Vagina (tissue), 2 donors: ENCODE data around the gene SIGLEC15. TPM values are rescaled to one million over a fixed set of nuclear protein-coding genes. Genes with fewer than 3 reads are reported as not detected.
"Not testable (repeated sequence)": the region's sequence is repeated elsewhere in the genome, so short reads cannot be mapped to it uniquely, and the experiment has no call there.

Experiments used
- DNase-seq, 2 donors: peaks; one replicate each; pipeline ENCODE4 v3.0.0-alpha.2; 2017; ENCODE audit errors: extremely low spot score in 2 of 2
- H3K27ac ChIP-seq: fragments of 200-600 bp; sonication (generic); one replicate; pipeline ENCODE4 v1.5.1; 2019
- H3K27me3 ChIP-seq: fragments of 200-600 bp; sonication (generic); one replicate; pipeline ENCODE4 v1.5.1; 2019
- H3K36me3 ChIP-seq, 2 donors: fragments of 200-600 bp; sonication (generic); one replicate each; pipeline ENCODE4 v1.5.1; 2017 to 2019
- H3K4me1 ChIP-seq: fragments of 200-600 bp; sonication (generic); one replicate; pipeline ENCODE4 v1.5.1; 2019
- H3K4me3 ChIP-seq, 2 donors: fragments of 200-600 bp; sonication (generic); 1 replicate in 1 of 2; 2 replicates in 1 of 2; pipeline ENCODE4 v1.5.1; 2016 to 2019
- H3K9me3 ChIP-seq: fragments of 200-600 bp; sonication (generic); one replicate; pipeline ENCODE4 v1.5.1; 2019
- CTCF ChIP-seq, 3 experiments: fragments of 450-650 bp in 2 of 3; fragments of 200-600 bp in 1 of 3; sonication (generic) in 1 of 3; IDR thresholded peaks; one replicate each; pipeline ENCODE4 v1.5.1; 2017 to 2019; ENCODE audit warnings: antibody characterized with exemption in 3 of 3, mild to moderate bottlenecking in 2 of 3, moderate library complexity in 2 of 3
- POLR2A ChIP-seq, 2 donors: fragments of 450-650 bp; IDR thresholded peaks; one replicate each; pipeline ENCODE4 v1.6.1; 2017; ENCODE audit warnings: antibody characterized with exemption in 2 of 2, mild to moderate bottlenecking in 2 of 2, moderate library complexity in 2 of 2
- POLR2AphosphoS5 ChIP-seq, 2 donors: sonication (generic); formaldehyde crosslinking; IDR thresholded peaks; one replicate each; pipeline ENCODE4 v1.9.0; 2017; ENCODE audit warnings: antibody characterized with exemption in 2 of 2, mild to moderate bottlenecking in 2 of 2, low read depth in 1 of 2; ENCODE audit not compliant: insufficient read depth in 1 of 2
- intact Hi-C: fragments of 100-400 bp; cut with DNase I; formaldehyde crosslinking; loops from one replicate; pipeline ENCODE4 v1.15.1; 2023
- total RNA-seq: library from RNA; depleted of rRNA; stranded (reverse); fragments of >200 nt; gene quantifications from one replicate; pipeline ENCODE4 v1.2.3, GENCODE V29; 2016

Gene SIGLEC15
- total RNA-seq, 1 donor from 2014 or later = not detected

GRCh38 chr18:45805551-45805950 is 19.9 kb upstream of the SIGLEC15 start:
- Histone ChIP-seq H3K4me1 (no peaks in the 10 kb centered on the region), H3K27ac (no peak overlapping the region), H3K4me3 (no peak overlapping the region), H3K27me3 (no peaks in the 10 kb centered on the region), H3K9me3 (peaks cover 8% of the 10 kb centered on the region), H3K36me3 (no peaks in the 10 kb centered on the region)
- TF ChIP-seq POLR2A (IDR thresholded peaks at IDR 0.05) (no peak), POLR2AphosphoS5 (IDR thresholded peaks at IDR 0.05; ENCODE audit: insufficient read depth in 1 of 2, low read depth in 1 of 2) (no peak), CTCF (IDR thresholded peaks at IDR 0.05) (no peak)
- no peak for DNase-seq
- intact Hi-C loops = no loop called here

GRCh38 chr18:45806226-45806625 is 19.2 kb upstream of the SIGLEC15 start:
- Histone ChIP-seq H3K9me3 (peaks cover 8% of the 10 kb centered on the region), H3K36me3 (no peaks in the 10 kb centered on the region), H3K4me1 (no peaks in the 10 kb centered on the region), H3K27ac (no peak overlapping the region), H3K4me3 (no peak overlapping the region), H3K27me3 (no peaks in the 10 kb centered on the region)
- intact Hi-C loops = no loop called here
- no peak for TF ChIP-seq CTCF (IDR thresholded peaks at IDR 0.05)
- no peak for TF ChIP-seq POLR2AphosphoS5 (IDR thresholded peaks at IDR 0.05; ENCODE audit: insufficient read depth in 1 of 2, low read depth in 1 of 2)
- no peak for TF ChIP-seq POLR2A (IDR thresholded peaks at IDR 0.05)
- DNase-seq = no peak

- H3K27me3 ChIP-seq, H3K4me3 ChIP-seq, H3K4me1 ChIP-seq, H3K36me3 ChIP-seq, intact Hi-C loops, H3K9me3 ChIP-seq, H3K27ac ChIP-seq, DNase-seq: not testable (repeated sequence)
Observed at GRCh38 chr18:45807144-45807543, 18.3 kb upstream of the SIGLEC15 start.

GRCh38 chr18:45814733-45815132 is 10.7 kb upstream of the SIGLEC15 start:
- H3K27ac ChIP-seq, H3K9me3 ChIP-seq, H3K27me3 ChIP-seq, intact Hi-C loops, DNase-seq, H3K36me3 ChIP-seq, H3K4me3 ChIP-seq, H3K4me1 ChIP-seq: not testable (repeated sequence)

- no peak overlapping the region for H3K27ac ChIP-seq
- no peak for TF ChIP-seq POLR2A (IDR thresholded peaks at IDR 0.05)
- no peak for TF ChIP-seq CTCF (IDR thresholded peaks at IDR 0.05)
- H3K4me1 ChIP-seq = no peaks in the 10 kb centered on the region
- no peaks in the 10 kb centered on the region for H3K36me3 ChIP-seq
- intact Hi-C loops = no loop called here
- no peaks in the 10 kb centered on the region for H3K27me3 ChIP-seq
- no peaks in the 10 kb centered on the region for H3K9me3 ChIP-seq
- no peak overlapping the region for H3K4me3 ChIP-seq
- no peak for DNase-seq
Observed at GRCh38 chr18:45817543-45817942, 7.9 kb upstream of the SIGLEC15 start.

GRCh38 chr18:45818765-45819164 is 6.7 kb upstream of the SIGLEC15 start:
- intact Hi-C loops, H3K4me3 ChIP-seq, H3K27ac ChIP-seq, H3K27me3 ChIP-seq, DNase-seq, H3K36me3 ChIP-seq, H3K9me3 ChIP-seq, H3K4me1 ChIP-seq: not testable (repeated sequence)

- Histone ChIP-seq H3K9me3 (no peaks in the 10 kb centered on the region), H3K4me1 (no peaks in the 10 kb centered on the region), H3K27ac (no peak overlapping the region), H3K4me3 (no peak overlapping the region), H3K27me3 (no peaks in the 10 kb centered on the region), H3K36me3 (no peaks in the 10 kb centered on the region)
- no peak for DNase-seq
- intact Hi-C loops = no loop called here
- TF ChIP-seq POLR2AphosphoS5 (IDR thresholded peaks at IDR 0.05; ENCODE audit: insufficient read depth in 1 of 2, low read depth in 1 of 2) = no peak
- no peak for TF ChIP-seq POLR2A (IDR thresholded peaks at IDR 0.05)
- no peak for TF ChIP-seq CTCF (IDR thresholded peaks at IDR 0.05)
Observed at GRCh38 chr18:45820106-45820745, 5.2 kb upstream of the SIGLEC15 start.
